Thyroid gland (tissue), 4 donors: ENCODE results near the gene SNAP47.

Source experiments
- POLR2A ChIP-seq, 2 donors: fragments of 450-650 bp; IDR thresholded peaks; one replicate each; pipeline ENCODE4 v1.6.1; 2017; ENCODE audit warnings: antibody characterized with exemption in 2 of 2, mild to moderate bottlenecking in 2 of 2, moderate library complexity in 1 of 2
- TF ChIP-seq, protein P1 (sequence below), 6 experiments: fragments of 200-600 bp in 3 of 6; fragments of 450-650 bp in 3 of 6; sonication (generic) in 3 of 6; IDR thresholded peaks; one replicate each; pipeline ENCODE4 v1.5.1; 2016 to 2019; ENCODE audit warnings: antibody characterized with exemption in 6 of 6, mild to moderate bottlenecking in 2 of 6, inconsistent platforms in 1 of 6, moderate library complexity in 1 of 6

DNA sequence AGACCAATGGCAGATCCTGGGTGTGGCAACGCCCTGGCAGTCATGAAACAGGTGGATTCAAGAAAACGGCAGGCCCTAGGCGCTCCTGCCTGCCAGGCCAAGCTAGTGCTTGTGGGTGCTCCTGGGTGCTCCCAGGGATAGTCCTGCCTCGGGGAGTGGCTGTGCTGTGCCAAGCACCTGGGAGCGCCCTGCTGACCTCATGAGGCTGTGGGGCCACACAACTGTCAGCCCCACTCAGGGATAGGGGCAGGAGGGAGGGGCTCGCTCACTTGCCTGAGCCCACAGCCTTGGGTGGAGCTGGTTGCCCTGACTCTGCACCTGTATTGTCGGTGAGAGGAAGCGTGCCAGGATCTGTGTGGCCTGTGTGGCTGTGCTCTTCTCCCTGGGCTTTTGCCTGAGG is 9.4 kb downstream of the SNAP47 start:
- TF ChIP-seq, protein P1, sequence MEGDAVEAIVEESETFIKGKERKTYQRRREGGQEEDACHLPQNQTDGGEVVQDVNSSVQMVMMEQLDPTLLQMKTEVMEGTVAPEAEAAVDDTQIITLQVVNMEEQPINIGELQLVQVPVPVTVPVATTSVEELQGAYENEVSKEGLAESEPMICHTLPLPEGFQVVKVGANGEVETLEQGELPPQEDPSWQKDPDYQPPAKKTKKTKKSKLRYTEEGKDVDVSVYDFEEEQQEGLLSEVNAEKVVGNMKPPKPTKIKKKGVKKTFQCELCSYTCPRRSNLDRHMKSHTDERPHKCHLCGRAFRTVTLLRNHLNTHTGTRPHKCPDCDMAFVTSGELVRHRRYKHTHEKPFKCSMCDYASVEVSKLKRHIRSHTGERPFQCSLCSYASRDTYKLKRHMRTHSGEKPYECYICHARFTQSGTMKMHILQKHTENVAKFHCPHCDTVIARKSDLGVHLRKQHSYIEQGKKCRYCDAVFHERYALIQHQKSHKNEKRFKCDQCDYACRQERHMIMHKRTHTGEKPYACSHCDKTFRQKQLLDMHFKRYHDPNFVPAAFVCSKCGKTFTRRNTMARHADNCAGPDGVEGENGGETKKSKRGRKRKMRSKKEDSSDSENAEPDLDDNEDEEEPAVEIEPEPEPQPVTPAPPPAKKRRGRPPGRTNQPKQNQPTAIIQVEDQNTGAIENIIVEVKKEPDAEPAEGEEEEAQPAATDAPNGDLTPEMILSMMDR (IDR thresholded peaks at IDR 0.05), result no peak
- TF ChIP-seq POLR2A (IDR thresholded peaks at IDR 0.05), result no peak
